IgD-negative memory B cell (primary cell): Measurements from ENCODE around the gene ANKAR. TPM values are rescaled to one million over a fixed set of nuclear protein-coding genes. Genes with fewer than 3 reads are reported as not detected.
"Not testable (repeated sequence)": the region's sequence is repeated elsewhere in the genome, so short reads cannot be mapped to it uniquely, and the experiment has no call there.

Experiments
- H3K27ac Mint-ChIP-seq, 3 donors: one replicate each; pipeline ENCODE4 v1.8.0; 2020 to 2022; ENCODE audit warnings: mild to moderate bottlenecking in 3 of 3, mixed read lengths in 3 of 3, moderate library complexity in 1 of 3
- H3K27me3 Mint-ChIP-seq: one replicate; pipeline ENCODE4 v1.8.0; 2021; ENCODE audit warnings: mixed read lengths
- H3K36me3 Mint-ChIP-seq: one replicate; pipeline ENCODE4 v1.8.0; 2020; ENCODE audit warnings: mild to moderate bottlenecking, mixed read lengths
- H3K4me1 Mint-ChIP-seq, 3 donors: one replicate each; pipeline ENCODE4 v1.8.0; 2020 to 2022; ENCODE audit warnings: mixed read lengths in 3 of 3, mild to moderate bottlenecking in 1 of 3
- H3K4me3 Mint-ChIP-seq, 4 donors: one replicate each; pipeline ENCODE4 v1.8.0; 2020 to 2022; ENCODE audit warnings: mild to moderate bottlenecking in 4 of 4, mixed read lengths in 4 of 4, moderate library complexity in 3 of 4
- H3K9me3 Mint-ChIP-seq, 3 donors: one replicate each; pipeline ENCODE4 v1.8.0; 2020 to 2021; ENCODE audit warnings: mixed read lengths in 3 of 3, mild to moderate bottlenecking in 1 of 3
- polyA plus RNA-seq: library from polyadenylated mRNA; unstranded; fragments of 300-500 nt; fragmentation: Illumina TruSeq; gene quantifications from one replicate; pipeline ENCODE4 v1.2.3, GENCODE V29; 2021

ANKAR gene
- polyA plus RNA-seq, 1 donor from 2014 or later: 10.0 TPM

- not testable (repeated sequence) for H3K27me3 Mint-ChIP-seq, H3K4me3 Mint-ChIP-seq, H3K9me3 Mint-ChIP-seq, H3K36me3 Mint-ChIP-seq, H3K27ac Mint-ChIP-seq, H3K4me1 Mint-ChIP-seq
Observed at GRCh38 chr2:189717593-189717992, 43.1 kb downstream of the ANKAR start.

- H3K4me1 Mint-ChIP-seq: no peaks in the 10 kb centered on the region
- H3K27ac Mint-ChIP-seq: no peak overlapping the region
- H3K36me3 Mint-ChIP-seq: no peaks in the 10 kb centered on the region
- no peak overlapping the region for H3K4me3 Mint-ChIP-seq
- peaks cover 0 to 9% (median 2%) of the 10 kb centered on the region in 3 donors for H3K9me3 Mint-ChIP-seq
- no peaks in the 10 kb centered on the region for H3K27me3 Mint-ChIP-seq
Observed at GRCh38 chr2:189719571-189719970, 45.1 kb downstream of the ANKAR start.

- no peaks in the 10 kb centered on the region for H3K27me3 Mint-ChIP-seq
- no peaks in the 10 kb centered on the region for H3K36me3 Mint-ChIP-seq
- H3K4me3 Mint-ChIP-seq: no peak overlapping the region
- no peak overlapping the region for H3K27ac Mint-ChIP-seq
- H3K9me3 Mint-ChIP-seq: no peaks in the 10 kb centered on the region
- H3K4me1 Mint-ChIP-seq: no peaks in the 10 kb centered on the region
Observed at GRCh38 chr2:189723192-189723591, 48.7 kb downstream of the ANKAR start.

Other genes with a start within 250 kb of the ANKAR start
- gene WDR75, start 233.2 kb upstream of the ANKAR start, polyA plus RNA-seq: 11.0 TPM
- gene SLC40A1, start 93.9 kb upstream of the ANKAR start, polyA plus RNA-seq: 2.3 TPM
- 43.5 TPM for gene ASNSD1, start 13.2 kb upstream of the ANKAR start, polyA plus RNA-seq
- gene OSGEPL1, start 88.1 kb downstream of the ANKAR start, polyA plus RNA-seq: 9.3 TPM
- gene ORMDL1, start 109.7 kb downstream of the ANKAR start, polyA plus RNA-seq: 72.7 TPM
- gene PMS1, start 109.8 kb downstream of the ANKAR start, polyA plus RNA-seq: 20.1 TPM